ENCODE results near the gene AHCYL2. TPM values are rescaled to one million over a fixed set of nuclear protein-coding genes. Genes with fewer than 3 reads are reported as not detected.

AHCYL2 gene
- total and polyA plus RNA-seq, 12 donors = 2.5 to 7.7 (median 5.6) TPM

- Histone ChIP-seq H3K27ac (no peak overlapping the region), H3K4me1 (peaks cover 0 to 20% (median 12%) of the 10 kb centered on the region in 9 donors), H3K36me3 (no peaks in the 10 kb centered on the region), H3K9me3 (no peaks in the 10 kb centered on the region), H3K4me3 (peak overlapping the region; percentile 50 to 91 (median 79)), H3K27me3 (peaks cover 0 to 43% (median 2%) of the 10 kb centered on the region in 7 donors)
- intact Hi-C loops (cut with DNase I) = no loop called here
- 23 to 36% methylated on average over 13 of the region's 13 CpGs for WGBS, 2 donors
- TF ChIP-seq CTCF (IDR thresholded peaks at IDR 0.05) = no peak
- ATAC-seq (no peak), DNase-seq (no peak)
Observed at GRCh38 chr7:129189661-129190310, 35.0 kb upstream of the AHCYL2 start.

GRCh38 chr7:129191272-129191671 lies 33.6 kb upstream of the AHCYL2 start:
- Histone ChIP-seq H3K4me1 (peaks cover 0 to 20% (median 12%) of the 10 kb centered on the region in 9 donors), H3K4me3 (no peak overlapping the region), H3K27me3 (peaks cover 0 to 43% (median 2%) of the 10 kb centered on the region in 7 donors), H3K36me3 (no peaks in the 10 kb centered on the region), H3K27ac (no peak overlapping the region), H3K9me3 (no peaks in the 10 kb centered on the region)
- 85% methylated on average over 3 of the region's 3 CpGs for WGBS, 2 donors
- TF ChIP-seq CTCF (IDR thresholded peaks at IDR 0.05) = no peak
- intact Hi-C loops (cut with DNase I) = no loop called here
- no peak for ATAC-seq
- DNase-seq = no peak

- 79 to 97% methylated on average over 3 of the region's 3 CpGs for WGBS, 2 donors
- intact Hi-C loops (cut with DNase I) = no loop called here
Observed at GRCh38 chr7:129193892-129194291, 30.9 kb upstream of the AHCYL2 start.

GRCh38 chr7:129197771-129198170 lies 27.1 kb upstream of the AHCYL2 start:
- DNase-seq (no peak), ATAC-seq (no peak)
- TF ChIP-seq CTCF (IDR thresholded peaks at IDR 0.05) = no peak
- WGBS, 2 donors = 79 to 88% methylated on average over 4 of the region's 4 CpGs
- Histone ChIP-seq H3K36me3 (no peaks in the 10 kb centered on the region), H3K27ac (no peak overlapping the region), H3K4me3 (no peak overlapping the region), H3K9me3 (no peaks in the 10 kb centered on the region), H3K27me3 (no peaks in the 10 kb centered on the region), H3K4me1 (no peaks in the 10 kb centered on the region)
- intact Hi-C loops (cut with DNase I) = no loop called here

More at GRCh38 chr7:129193892-129194291, 30.9 kb upstream of the AHCYL2 start:
- peaks cover 0 to 18% (median 12%) of the 10 kb centered on the region in 9 donors for H3K4me1 ChIP-seq
- H3K27ac ChIP-seq = no peak overlapping the region
- no peak overlapping the region for H3K4me3 ChIP-seq
- no peaks in the 10 kb centered on the region for H3K9me3 ChIP-seq
- no peak for TF ChIP-seq CTCF (IDR thresholded peaks at IDR 0.05)
- peaks cover 0 to 21% (median 2%) of the 10 kb centered on the region in 7 donors for H3K27me3 ChIP-seq
- ATAC-seq (no peak), DNase-seq (no peak)
- H3K36me3 ChIP-seq = no peaks in the 10 kb centered on the region

All from heart right ventricle (tissue), 16 donors.